ENCODE data around the gene PLPPR2.

DNA sequence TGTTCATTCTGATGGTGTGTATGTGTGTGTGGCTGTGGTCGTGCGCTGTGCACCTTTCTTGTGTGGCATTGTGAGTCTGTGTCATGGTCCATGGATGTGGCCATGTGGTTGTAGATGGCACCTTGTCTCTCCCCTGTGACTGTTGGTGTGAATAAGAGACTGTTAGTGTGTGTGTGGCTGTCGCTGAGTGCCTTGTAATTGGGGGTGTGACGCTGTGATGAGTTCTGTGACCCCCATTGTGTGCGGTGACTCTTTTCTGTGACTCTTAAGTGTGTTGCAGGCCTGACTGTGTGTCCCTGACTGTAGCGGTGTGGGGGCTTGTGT lies 804 bp downstream of the PLPPR2 start:
- TF ChIP-seq CTCF (IDR thresholded peaks at IDR 0.05) (no peak), POLR2A (IDR thresholded peaks at IDR 0.05) (no peak)
